ENCODE results near the gene PCDHA11.
"Not testable (repeated sequence)": the region's sequence is repeated elsewhere in the genome, so short reads cannot be mapped to it uniquely, and the experiment has no call there.

Gene PCDHA11

DNA sequence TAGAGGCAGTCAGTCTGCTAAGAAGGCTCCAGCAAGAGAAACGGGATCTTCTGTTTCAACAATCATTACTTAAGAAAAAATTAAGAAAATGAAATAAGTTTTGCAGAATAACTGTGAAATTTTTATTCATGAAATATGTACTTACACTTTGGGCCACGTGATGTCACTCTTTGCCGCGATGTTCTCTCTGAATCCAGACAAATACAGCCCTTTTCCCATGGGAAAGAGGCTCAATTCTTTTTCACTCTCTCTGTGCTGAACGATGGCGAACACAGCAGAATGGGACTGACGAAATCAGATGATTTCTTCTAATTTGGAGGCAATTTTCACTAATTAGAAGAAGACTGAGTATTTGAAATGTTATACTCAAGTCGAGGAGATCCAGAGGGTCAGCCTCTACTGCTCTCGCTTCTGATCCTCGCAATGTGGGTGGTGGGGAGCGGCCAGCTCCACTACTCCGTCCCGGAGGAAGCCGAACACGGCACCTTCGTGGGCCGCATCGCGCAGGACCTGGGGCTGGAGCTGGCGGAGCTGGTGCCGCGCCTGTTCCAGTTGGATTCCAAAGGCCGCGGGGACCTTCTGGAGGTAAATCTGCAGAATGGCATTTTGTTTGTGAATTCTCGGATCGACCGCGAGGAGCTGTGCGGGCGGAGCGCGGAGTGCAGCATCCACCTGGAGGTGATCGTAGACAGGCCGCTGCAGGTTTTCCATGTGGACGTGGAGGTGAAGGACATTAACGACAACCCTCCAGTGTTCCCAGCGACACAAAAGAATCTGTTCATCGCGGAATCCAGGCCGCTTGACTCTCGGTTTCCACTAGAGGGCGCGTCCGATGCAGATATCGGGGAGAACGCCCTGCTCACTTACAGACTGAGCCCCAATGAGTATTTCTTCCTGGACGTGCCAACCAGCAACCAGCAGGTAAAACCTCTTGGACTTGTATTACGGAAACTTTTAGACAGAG, 20.3 kb upstream of the PCDHA11 start, which contains the start of gene PCDHA9:
Gene PCDHA9 (plus strand): TSS at position 244 of the 964 bp plus-strand sequence. CDS start 114 bp downstream, at position 358.
- FAIRE-seq; DNase-seq (ENCODE audit: extremely low spot score, insufficient read length, low read depth): not testable (repeated sequence)

DNA sequence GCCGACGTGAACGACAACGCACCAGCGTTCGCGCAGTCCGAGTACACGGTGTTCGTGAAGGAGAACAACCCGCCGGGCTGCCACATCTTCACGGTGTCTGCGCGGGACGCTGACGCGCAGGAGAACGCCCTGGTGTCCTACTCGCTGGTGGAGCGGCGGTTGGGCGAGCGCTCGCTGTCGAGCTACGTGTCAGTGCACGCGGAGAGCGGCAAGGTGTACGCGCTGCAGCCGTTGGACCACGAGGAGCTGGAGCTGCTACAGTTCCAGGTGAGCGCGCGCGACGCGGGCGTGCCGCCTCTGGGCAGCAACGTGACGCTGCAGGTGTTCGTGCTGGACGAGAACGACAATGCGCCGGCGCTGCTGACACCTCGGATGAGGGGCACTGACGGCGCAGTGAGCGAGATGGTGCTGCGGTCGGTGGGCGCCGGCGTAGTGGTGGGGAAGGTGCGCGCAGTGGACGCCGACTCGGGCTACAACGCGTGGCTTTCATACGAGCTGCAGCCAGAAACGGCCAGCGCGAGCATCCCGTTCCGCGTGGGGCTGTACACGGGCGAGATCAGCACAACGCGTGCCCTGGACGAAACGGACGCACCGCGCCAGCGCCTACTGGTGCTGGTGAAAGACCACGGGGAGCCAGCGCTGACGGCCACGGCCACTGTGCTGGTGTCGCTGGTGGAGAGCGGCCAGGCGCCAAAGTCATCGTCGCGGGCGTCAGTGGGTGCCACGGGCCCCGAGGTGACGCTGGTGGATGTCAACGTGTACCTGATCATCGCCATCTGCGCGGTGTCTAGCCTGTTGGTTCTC, 18.7 kb upstream of the PCDHA11 start:
- not testable (repeated sequence) for DNase-seq (ENCODE audit: extremely low spot score, insufficient read length, low read depth); FAIRE-seq

DNA sequence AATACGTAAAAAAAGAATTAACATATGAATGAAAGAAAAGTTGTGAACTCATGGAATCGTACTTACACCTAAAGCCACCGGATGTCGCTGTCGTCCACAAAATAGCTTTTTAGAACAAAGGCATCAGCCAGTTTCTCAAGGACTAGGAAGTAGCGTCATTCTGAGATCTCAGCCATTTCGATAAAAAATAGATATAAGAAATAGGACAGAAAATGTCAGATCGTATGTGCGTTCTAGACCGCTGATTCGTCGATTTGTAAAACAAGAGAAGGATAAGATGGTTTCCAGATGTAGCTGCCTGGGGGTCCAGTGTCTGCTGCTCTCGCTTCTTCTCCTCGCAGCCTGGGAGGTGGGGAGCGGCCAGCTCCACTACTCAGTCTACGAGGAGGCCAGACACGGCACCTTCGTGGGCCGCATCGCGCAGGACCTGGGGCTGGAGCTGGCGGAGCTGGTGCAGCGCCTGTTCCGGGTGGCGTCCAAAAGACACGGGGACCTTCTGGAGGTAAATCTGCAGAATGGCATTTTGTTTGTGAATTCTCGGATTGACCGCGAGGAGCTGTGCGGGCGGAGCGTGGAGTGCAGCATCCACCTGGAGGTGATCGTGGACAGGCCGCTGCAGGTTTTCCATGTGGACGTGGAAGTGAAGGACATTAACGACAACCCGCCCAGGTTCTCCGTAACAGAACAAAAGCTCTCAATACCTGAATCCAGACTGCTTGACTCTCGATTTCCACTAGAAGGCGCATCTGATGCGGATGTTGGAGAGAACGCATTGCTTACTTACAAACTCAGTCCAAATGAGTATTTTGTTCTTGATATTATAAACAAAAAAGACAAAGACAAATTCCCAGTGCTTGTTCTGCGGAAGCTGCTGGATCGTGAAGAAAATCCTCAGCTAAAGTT, 12.7 kb upstream of the PCDHA11 start, which contains the start of gene PCDHA10:
Gene PCDHA10 (plus strand): TSS at position 126 of the 903 bp plus-strand sequence. CDS start 152 bp downstream, at position 278.
- no peak for DNase-seq (ENCODE audit: extremely low spot score, insufficient read length, low read depth)
- FAIRE-seq: no peak

DNA sequence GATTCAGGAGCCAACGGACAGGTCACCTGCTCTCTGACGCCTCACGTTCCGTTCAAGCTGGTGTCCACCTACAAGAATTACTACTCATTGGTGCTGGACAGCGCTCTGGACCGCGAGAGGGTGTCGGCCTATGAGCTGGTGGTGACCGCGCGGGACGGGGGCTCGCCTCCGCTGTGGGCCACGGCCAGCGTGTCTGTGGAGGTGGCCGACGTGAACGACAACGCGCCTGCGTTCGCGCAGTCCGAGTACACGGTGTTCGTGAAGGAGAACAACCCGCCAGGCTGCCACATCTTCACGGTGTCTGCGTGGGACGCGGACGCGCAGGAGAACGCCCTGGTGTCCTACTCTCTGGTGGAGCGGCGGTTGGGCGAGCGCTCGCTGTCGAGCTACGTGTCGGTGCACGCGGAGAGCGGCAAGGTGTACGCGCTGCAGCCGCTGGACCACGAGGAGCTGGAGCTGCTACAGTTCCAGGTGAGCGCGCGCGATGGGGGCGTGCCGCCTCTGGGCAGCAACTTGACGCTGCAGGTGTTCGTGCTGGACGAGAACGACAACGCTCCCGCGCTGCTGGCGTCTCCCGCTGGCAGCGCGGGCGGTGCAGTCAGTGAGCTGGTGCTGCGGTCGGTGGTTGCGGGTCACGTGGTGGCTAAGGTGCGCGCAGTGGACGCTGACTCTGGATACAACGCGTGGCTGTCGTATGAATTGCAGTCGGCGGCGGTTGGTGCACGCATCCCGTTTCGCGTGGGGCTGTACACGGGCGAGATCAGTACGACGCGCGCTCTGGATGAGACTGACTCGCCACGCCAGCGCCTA, 11.4 kb upstream of the PCDHA11 start:
- no peak for FAIRE-seq
- no peak for DNase-seq (ENCODE audit: extremely low spot score, insufficient read length, low read depth)

DNA sequence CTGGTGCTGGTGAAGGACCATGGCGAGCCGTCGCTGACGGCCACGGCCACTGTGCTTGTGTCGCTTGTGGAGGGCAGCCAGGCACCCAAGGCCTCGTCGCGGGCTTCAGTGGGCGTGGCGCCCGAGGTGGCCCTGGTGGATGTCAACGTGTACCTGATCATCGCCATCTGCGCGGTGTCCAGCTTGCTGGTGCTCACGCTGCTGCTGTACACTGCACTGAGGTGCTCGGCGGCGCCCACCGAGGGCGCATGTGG, 10.8 kb upstream of the PCDHA11 start:
- no peak for FAIRE-seq
- no peak for DNase-seq (ENCODE audit: extremely low spot score, insufficient read length, low read depth)

DNA sequence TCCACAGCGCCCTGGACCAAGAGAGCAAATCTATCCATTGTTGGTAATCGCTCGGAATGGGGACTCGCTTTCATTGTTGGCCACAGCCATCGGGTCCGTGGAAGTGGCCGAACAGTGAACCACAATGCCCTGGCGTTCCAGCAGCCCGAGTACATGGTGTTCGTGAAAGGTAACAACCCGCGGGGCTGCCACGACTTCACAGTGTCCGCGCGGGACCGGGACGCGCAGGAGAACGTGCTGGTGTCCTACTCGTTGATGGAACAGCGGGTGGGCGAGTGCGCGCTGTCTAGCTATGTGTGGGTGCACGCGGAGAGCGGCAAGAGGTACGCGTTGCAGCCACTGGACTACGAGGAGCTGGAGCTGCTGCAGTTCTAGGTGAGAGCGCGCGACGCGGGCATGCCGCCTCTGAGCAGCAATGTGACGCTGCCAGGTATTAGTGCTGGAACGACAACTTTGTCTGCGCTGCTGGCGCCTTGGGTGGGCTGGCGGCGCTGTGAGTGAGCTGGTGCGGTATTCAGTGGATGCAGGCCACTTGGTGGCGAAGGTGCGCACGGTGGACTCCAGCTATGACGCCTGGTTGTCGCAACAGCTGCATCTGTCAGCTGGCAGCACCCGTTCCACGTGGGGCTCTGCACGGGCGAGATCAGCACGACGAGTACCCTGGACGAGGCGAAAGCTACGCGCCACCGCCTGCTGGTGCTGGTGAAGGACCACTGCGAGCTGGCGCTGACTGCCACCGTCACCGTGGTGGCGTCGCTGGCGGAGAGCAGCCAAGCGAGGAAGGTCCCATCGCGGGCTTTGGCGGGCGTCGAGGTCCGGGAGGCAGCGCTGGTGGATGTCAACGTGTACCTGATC, 6.1 kb upstream of the PCDHA11 start:
- DNase-seq (ENCODE audit: extremely low spot score, insufficient read length, low read depth): no peak
- no peak for FAIRE-seq

DNA sequence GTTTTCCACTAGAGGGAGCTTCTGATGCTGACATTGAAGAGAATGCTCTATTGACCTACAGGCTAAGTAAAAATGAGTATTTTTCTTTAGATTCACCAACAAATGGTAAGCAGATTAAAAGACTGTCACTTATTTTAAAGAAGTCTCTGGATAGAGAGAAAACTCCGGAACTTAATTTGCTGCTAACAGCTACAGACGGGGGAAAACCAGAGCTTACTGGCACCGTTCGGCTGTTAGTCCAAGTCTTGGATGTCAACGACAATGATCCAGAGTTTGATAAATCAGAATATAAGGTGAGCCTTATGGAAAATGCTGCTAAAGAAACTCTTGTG, 764 bp downstream of the PCDHA11 start:
- FAIRE-seq: no peak
- DNase-seq (ENCODE audit: extremely low spot score, insufficient read length, low read depth): no peak

DNA sequence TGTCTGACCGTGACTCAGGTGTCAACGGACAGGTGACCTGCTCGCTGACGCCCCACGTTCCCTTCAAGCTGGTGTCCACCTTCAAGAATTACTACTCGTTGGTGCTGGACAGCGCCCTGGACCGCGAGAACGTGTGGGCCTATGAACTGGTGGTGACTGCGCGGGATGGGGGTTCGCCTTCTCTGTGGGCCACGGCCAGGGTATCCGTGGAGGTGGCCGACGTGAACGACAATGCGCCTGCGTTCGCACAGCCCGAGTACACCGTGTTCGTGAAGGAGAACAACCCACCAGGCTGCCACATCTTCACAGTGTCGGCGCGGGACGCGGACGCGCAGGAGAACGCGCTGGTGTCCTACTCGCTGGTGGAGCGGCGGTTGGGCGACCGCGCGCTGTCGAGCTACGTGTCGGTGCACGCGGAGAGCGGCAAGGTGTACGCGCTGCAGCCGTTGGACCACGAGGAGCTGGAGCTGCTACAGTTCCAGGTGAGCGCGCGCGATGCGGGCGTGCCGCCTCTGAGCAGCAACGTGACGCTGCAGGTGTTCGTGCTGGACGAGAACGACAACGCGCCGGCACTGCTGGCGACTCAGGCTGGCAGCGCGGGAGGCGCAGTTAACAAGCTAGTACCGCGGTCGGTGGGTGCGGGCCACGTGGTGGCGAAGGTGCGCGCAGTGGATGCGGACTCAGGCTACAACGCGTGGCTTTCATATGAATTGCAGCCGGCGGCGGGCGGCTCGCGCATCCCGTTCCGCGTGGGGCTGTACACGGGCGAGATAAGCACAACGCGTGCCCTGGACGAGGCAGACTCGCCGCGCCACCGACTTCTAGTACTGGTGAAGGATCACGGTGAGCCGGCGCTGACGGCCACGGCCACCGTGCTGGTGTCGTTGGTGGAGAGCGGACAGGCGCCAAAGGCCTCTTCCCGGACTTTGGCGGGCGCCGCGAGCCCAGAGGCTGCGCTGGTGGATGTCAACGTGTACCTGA, 1.8 kb downstream of the PCDHA11 start:
- no peak for DNase-seq (ENCODE audit: extremely low spot score, insufficient read length, low read depth)
- no peak for FAIRE-seq

DNA sequence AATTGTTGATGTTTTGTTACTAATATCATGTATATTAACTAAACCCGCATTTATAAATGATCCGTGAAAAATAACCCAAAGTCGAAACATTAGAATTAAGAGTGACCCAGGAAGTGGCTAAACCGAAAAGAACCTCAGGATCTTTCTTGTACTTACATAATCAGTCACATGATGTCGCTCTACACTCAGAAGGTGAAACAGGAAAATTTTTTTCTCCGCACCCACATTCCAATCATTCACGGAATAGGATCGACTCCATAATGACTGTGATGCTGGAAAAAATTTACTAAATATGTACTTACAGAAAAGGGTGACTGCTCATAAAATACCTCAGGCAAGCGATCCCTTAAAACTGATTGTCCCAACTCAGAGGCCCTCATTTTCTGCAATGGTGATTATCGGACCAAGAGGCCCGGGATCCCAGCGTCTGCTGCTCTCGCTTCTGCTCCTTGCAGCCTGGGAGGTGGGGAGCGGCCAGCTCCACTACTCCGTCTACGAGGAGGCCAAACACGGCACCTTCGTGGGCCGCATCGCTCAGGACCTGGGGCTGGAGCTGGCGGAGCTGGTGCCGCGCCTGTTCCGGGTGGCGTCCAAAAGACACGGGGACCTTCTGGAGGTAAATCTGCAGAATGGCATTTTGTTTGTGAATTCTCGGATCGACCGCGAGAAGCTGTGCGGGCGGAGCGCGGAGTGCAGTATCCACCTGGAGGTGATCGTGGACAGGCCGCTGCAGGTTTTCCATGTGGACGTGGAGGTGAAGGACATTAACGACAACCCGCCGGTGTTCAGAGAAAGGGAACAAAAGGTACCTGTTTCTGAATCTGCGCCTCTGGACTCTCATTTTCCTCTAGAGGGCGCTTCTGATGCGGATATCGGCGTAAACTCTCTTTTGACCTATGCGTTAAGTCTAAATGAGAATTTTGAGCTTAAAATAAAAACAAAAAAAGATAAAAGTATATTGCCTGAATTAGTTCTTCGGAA, 6.6 kb downstream of the PCDHA11 start, which contains the start of gene PCDHA12:
Gene PCDHA12 (plus strand): TSS at position 224 of the 981 bp plus-strand sequence. CDS start 165 bp downstream, at position 389.
- FAIRE-seq: no peak
- no peak for DNase-seq (ENCODE audit: extremely low spot score, insufficient read length, low read depth)

DNA sequence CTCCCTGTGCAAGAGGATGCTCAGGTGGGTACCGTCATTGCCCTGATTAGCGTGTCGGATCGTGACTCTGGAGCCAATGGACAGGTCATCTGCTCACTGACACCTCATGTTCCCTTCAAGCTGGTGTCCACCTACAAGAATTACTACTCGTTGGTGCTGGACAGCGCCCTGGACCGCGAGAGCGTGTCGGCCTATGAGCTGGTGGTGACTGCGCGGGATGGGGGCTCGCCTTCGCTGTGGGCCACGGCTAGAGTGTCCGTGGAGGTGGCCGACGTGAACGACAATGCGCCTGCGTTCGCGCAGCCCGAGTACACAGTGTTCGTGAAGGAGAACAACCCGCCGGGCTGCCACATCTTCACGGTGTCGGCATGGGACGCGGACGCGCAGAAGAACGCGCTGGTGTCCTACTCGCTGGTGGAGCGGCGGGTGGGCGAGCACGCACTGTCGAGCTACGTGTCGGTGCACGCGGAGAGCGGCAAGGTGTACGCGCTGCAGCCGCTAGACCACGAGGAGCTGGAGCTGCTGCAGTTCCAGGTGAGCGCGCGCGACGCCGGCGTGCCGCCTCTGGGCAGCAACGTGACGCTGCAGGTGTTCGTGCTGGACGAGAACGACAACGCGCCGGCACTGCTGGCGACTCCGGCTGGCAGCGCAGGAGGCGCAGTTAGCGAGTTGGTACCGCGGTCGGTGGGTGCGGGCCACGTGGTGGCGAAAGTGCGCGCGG, 7.9 kb downstream of the PCDHA11 start:
- not testable (repeated sequence) for FAIRE-seq; DNase-seq (ENCODE audit: extremely low spot score, insufficient read length, low read depth)

DNA sequence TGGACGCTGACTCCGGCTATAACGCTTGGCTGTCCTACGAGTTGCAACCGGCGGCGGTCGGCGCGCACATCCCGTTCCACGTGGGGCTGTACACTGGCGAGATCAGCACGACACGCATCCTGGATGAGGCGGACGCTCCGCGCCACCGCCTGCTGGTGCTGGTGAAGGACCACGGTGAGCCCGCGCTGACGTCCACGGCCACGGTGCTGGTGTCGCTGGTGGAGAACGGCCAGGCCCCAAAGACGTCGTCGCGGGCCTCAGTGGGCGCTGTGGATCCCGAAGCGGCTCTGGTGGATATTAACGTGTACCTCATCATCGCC, 8.5 kb downstream of the PCDHA11 start:
- DNase-seq (ENCODE audit: extremely low spot score, insufficient read length, low read depth) (no peak), FAIRE-seq (no peak)

DNA sequence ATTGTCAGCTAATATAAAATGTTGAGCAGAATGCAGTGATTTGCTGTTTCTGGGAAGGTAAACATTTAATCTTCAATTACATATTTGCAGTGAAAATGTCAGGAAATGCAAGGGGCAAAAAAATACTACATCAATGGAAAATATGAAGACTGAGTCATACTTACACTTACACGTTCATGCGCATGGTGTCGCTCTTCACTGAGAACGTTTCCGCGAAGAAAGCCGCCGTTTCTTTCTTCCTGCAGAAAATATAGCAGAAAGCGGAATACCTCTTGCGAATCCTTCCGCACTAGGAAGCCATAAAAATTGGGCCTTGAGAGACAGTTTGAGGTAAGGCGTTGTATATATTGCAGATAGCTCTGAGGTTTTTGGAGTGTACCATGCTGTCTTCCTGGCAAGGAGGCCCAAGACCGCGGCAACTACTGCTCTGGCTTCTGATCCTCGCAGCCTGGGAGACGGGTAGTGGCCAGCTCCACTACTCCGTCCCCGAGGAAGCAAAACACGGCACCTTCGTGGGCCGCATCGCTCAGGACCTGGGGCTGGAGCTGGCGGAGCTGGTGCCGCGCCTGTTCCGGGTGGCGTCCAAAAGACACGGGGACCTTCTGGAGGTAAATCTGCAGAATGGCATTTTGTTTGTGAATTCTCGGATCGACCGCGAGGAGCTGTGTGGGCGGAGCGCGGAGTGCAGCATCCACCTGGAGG, 13.3 kb downstream of the PCDHA11 start, which contains the start of gene PCDHA13:
Gene PCDHA13 (plus strand): TSS at position 236 of the 702 bp plus-strand sequence. CDS start 145 bp downstream, at position 381.
- DNase-seq (ENCODE audit: extremely low spot score, insufficient read length, low read depth) (no peak), FAIRE-seq (no peak)

DNA sequence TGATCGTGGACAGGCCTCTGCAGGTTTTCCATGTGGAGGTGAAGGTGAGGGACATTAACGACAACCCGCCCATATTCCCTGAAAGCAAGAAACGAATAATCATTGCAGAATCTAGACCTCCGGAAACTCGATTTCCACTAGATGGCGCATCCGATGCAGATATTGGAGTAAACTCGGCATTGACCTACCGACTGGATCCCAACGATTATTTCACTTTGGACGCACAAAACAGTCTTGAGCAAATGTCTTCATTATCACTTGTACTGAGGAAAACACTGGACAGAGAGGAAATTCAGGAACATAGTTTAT, 13.8 kb downstream of the PCDHA11 start:
- FAIRE-seq: no peak
- no peak for DNase-seq (ENCODE audit: extremely low spot score, insufficient read length, low read depth)

DNA sequence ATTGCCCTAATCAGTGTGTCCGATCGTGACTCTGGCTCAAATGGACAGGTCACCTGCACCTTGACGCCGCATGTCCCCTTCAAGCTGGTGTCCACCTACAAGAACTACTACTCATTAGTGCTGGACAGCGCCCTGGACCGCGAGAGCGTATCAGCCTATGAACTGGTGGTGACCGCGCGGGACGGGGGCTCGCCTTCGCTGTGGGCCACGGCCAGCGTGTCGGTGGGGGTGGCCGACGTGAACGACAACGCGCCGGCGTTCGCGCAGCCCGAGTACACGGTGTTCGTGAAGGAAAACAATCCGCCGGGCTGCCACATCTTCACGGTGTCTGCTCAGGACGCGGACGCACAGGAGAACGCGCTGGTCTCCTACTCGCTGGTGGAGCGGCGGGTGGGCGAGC, 14.6 kb downstream of the PCDHA11 start:
- DNase-seq (ENCODE audit: extremely low spot score, insufficient read length, low read depth) (no peak), FAIRE-seq (no peak)

Data from GM18507 (cell line).